H1 (cell line): ENCODE measurements around the gene LYRM4. TPM values are rescaled to one million over a fixed set of nuclear protein-coding genes. Genes with fewer than 3 reads are reported as not detected.

ENCODE experiments used
- CTCF ChIA-PET: fragments of 300-600 bp; sonication (Branson Sonifier 250); formaldehyde crosslinking; loops from one replicate; lab custom pipeline; 2021; ENCODE audit not compliant: partially characterized antibody; lab: Charles Lee
- POLR2A ChIA-PET: fragments of 300-600 bp; sonication (Branson Sonifier 250); formaldehyde crosslinking; loops from one replicate; lab custom pipeline; 2021; ENCODE audit warnings: inconsistent platforms; ENCODE audit not compliant: partially characterized antibody; lab: Charles Lee
- DNase-seq, 2 experiments: peaks; one replicate each; pipeline versions ENCODE4 v3.0.0 to v3.0.0-alpha.2; 2010 to 2022; ENCODE audit warnings: low spot score in 2 of 2, low read depth in 1 of 2, mixed read lengths in 1 of 2
- FAIRE-seq: peaks from 2 replicates; lab custom pipeline; 2011; peaks lifted over from hg19 to GRCh38; lab: Jason Lieb, UNC
- H2AFZ ChIP-seq: 2 replicates; pipeline ENCODE4 v1.8.1; 2012; ENCODE audit warnings: low read length, inconsistent platforms
- H2AK5ac ChIP-seq: 2 replicates; pipeline ENCODE4 v1.6.1; 2013; ENCODE audit warnings: low read depth, low read length
- H2BK120ac ChIP-seq: replicated peaks from 2 replicates; pipeline ENCODE3; 2013; ENCODE audit warnings: low read depth, low read length, inconsistent platforms
- H2BK12ac ChIP-seq: 2 replicates; pipeline ENCODE4 v1.6.1; 2013; ENCODE audit warnings: low read depth, low read length
- H2BK15ac ChIP-seq: 2 replicates; pipeline ENCODE4 v1.6.1; 2013; ENCODE audit warnings: low read length
- H2BK20ac ChIP-seq: 2 replicates; pipeline ENCODE4 v1.6.1; 2013; ENCODE audit warnings: low read length
- H2BK5ac ChIP-seq: 2 replicates; pipeline ENCODE4 v1.6.1; 2013; ENCODE audit warnings: low read depth, low read length
- H3K14ac ChIP-seq: 2 replicates; pipeline ENCODE4 v1.6.1; 2013; ENCODE audit warnings: inconsistent platforms; ENCODE audit not compliant: insufficient read length
- H3K18ac ChIP-seq: 2 replicates; pipeline ENCODE4 v1.6.1; 2013; ENCODE audit warnings: low read length; ENCODE audit errors: extremely low read depth
- H3K23ac ChIP-seq: 2 replicates; pipeline ENCODE4 v1.6.1; 2013; ENCODE audit warnings: inconsistent platforms; ENCODE audit not compliant: insufficient read length
- H3K23me2 ChIP-seq: 2 replicates; pipeline ENCODE4 v1.6.1; 2013; ENCODE audit warnings: low read depth, low read length
- H3K27ac ChIP-seq: 2 replicates; pipeline ENCODE4 v1.6.1; 2011; ENCODE audit warnings: low read depth, low read length, inconsistent platforms
- H3K27me3 ChIP-seq, 4 experiments: replicated peaks in 1 of 4; 1 replicate in 1 of 4; 2 replicates in 3 of 4; pipeline versions ENCODE4 v1.6.1 to v1.8.1; 2011 to 2013; ENCODE audit warnings: low read length in 3 of 4, mild to moderate bottlenecking in 3 of 4, inconsistent platforms in 2 of 4, mixed read lengths in 2 of 4, moderate library complexity in 1 of 4; ENCODE audit not compliant: control insufficient read depth in 3 of 4, insufficient read depth in 3 of 4; ENCODE audit errors: extremely low read depth in 1 of 4
- H3K36me3 ChIP-seq, 4 experiments: 2 replicates each; pipeline versions ENCODE4 v1.6.1 to v1.8.1; 2011 to 2013; ENCODE audit warnings: mild to moderate bottlenecking in 4 of 4, low read length in 3 of 4, moderate library complexity in 2 of 4, control low read depth in 1 of 4, inconsistent platforms in 1 of 4; ENCODE audit not compliant: insufficient read depth in 4 of 4, control insufficient read depth in 2 of 4
- H3K4ac ChIP-seq: replicated peaks from 2 replicates; pipeline ENCODE3; 2013; ENCODE audit warnings: low read length, low read depth, mixed read lengths, inconsistent platforms; ENCODE audit not compliant: insufficient read length
- H3K4me1 ChIP-seq, 4 experiments: replicated peaks in 1 of 4; 1 replicate in 1 of 4; 2 replicates in 3 of 4; pipeline versions ENCODE4 v1.6.1 to v1.8.1; 2011 to 2013; ENCODE audit warnings: low read length in 3 of 4, inconsistent platforms in 2 of 4, mixed read lengths in 1 of 4; ENCODE audit not compliant: insufficient read depth in 4 of 4, control insufficient read depth in 3 of 4
- H3K4me2 ChIP-seq, 2 experiments: 2 replicates each; pipeline versions ENCODE4 v1.6.1 to v1.8.1; 2011 to 2013; ENCODE audit warnings: low read depth in 2 of 2, low read length in 2 of 2, control low read depth in 1 of 2, inconsistent platforms in 1 of 2, mild to moderate bottlenecking in 1 of 2; ENCODE audit not compliant: insufficient read depth in 1 of 2
- H3K4me3 ChIP-seq, 4 experiments: fragments of 200-600, 300-600 bp in 1 of 4; sonication (generic), shearing (Covaris generic), sonication (Bioruptor Twin) in 1 of 4; 2 replicates each; pipeline versions ENCODE4 v1.5.1 to v1.8.1; 2011 to 2016; ENCODE audit warnings: low read length in 4 of 4, low read depth in 3 of 4, control low read depth in 2 of 4, inconsistent platforms in 2 of 4, mild to moderate bottlenecking in 2 of 4, mixed read lengths in 1 of 4, moderate library complexity in 1 of 4; ENCODE audit not compliant: insufficient read depth in 2 of 4; ENCODE audit errors: extremely low read depth in 1 of 4
- H3K56ac ChIP-seq: replicated peaks from 2 replicates; pipeline ENCODE3; 2013; ENCODE audit warnings: low read depth, mild to moderate bottlenecking, mixed read lengths, low read length, inconsistent platforms; ENCODE audit not compliant: insufficient read length
- H3K79me1 ChIP-seq: 2 replicates; pipeline ENCODE4 v1.6.1; 2013; ENCODE audit warnings: low read depth, low read length, control low read depth
- H3K79me2 ChIP-seq, 2 experiments: 2 replicates each; pipeline versions ENCODE4 v1.6.1 to v1.8.1; 2012 to 2013; ENCODE audit warnings: low read length in 2 of 2, mild to moderate bottlenecking in 2 of 2, inconsistent platforms in 1 of 2; ENCODE audit not compliant: insufficient read depth in 2 of 2, control insufficient read depth in 1 of 2
- H3K9ac ChIP-seq, 4 experiments: replicated peaks in 1 of 4; 1 replicate in 1 of 4; 2 replicates in 3 of 4; pipeline versions ENCODE4 v1.6.1 to v1.8.1; 2011 to 2013; ENCODE audit warnings: low read depth in 3 of 4, low read length in 3 of 4, control low read depth in 2 of 4, mild to moderate bottlenecking in 2 of 4, moderate library complexity in 2 of 4, inconsistent platforms in 1 of 4; ENCODE audit errors: extremely low read depth in 1 of 4
- H3K9me3 ChIP-seq, 2 experiments: 2 replicates each; pipeline versions ENCODE4 v1.6.1 to v1.8.1; 2012 to 2013; ENCODE audit warnings: mild to moderate bottlenecking in 2 of 2, moderate library complexity in 2 of 2, control low read depth in 1 of 2, inconsistent platforms in 1 of 2, low read depth in 1 of 2, low read length in 1 of 2, mixed read lengths in 1 of 2; ENCODE audit not compliant: insufficient read depth in 2 of 2
- H4K20me1 ChIP-seq, 2 experiments: replicated peaks in 1 of 2; 2 replicates each; pipeline versions ENCODE3 to v1.8.1; 2011 to 2013; ENCODE audit warnings: inconsistent platforms in 2 of 2, low read length in 2 of 2, mild to moderate bottlenecking in 1 of 2; ENCODE audit not compliant: insufficient read depth in 2 of 2, control insufficient read depth in 1 of 2
- H4K5ac ChIP-seq: 2 replicates; pipeline ENCODE4 v1.6.1; 2013; ENCODE audit warnings: low read length, low read depth, mixed read lengths, inconsistent platforms; ENCODE audit not compliant: insufficient read length
- H4K8ac ChIP-seq: 2 replicates; pipeline ENCODE4 v1.8.0; 2013; ENCODE audit warnings: mild to moderate bottlenecking, moderate library complexity, low read length, inconsistent platforms; ENCODE audit not compliant: insufficient read depth; ENCODE audit errors: extremely low read depth
- H4K91ac ChIP-seq: replicated peaks from 2 replicates; pipeline ENCODE3; 2013; ENCODE audit warnings: low read length, mixed read lengths, inconsistent platforms; ENCODE audit not compliant: insufficient read length
- BACH1 ChIP-seq: IDR thresholded peaks from 2 replicates; pipeline ENCODE4 v1.6.1; 2012; ENCODE audit warnings: low read length, improper control_type of control experiment
- BCL11A ChIP-seq, 2 experiments: IDR thresholded peaks; one replicate each; pipeline ENCODE4 v1.6.1; 2011; ENCODE audit warnings: low read depth in 2 of 2, low read length in 2 of 2, mild to moderate bottlenecking in 2 of 2
- CEBPB ChIP-seq: IDR thresholded peaks from 2 replicates; pipeline ENCODE4 v1.6.1; 2012; ENCODE audit warnings: low read depth, low read length
- CHD2 ChIP-seq: IDR thresholded peaks from 2 replicates; pipeline ENCODE4 v1.6.1; 2012; ENCODE audit warnings: low read length, improper control_type of control experiment
- CREB1 ChIP-seq: IDR thresholded peaks from 2 replicates; pipeline ENCODE4 v1.6.1; 2012; ENCODE audit warnings: inconsistent platforms
- KDM1A ChIP-seq: fragments of 200-600, 300-600 bp; sonication (generic); IDR thresholded peaks from 2 replicates; pipeline ENCODE4 v1.7.1; 2016; ENCODE audit warnings: mild to moderate bottlenecking, low read length, borderline replicate concordance
- NRF1 ChIP-seq: IDR thresholded peaks from 2 replicates; pipeline ENCODE4 v1.6.1; 2011; ENCODE audit warnings: mild to moderate bottlenecking, low read depth, low read length, improper control_type of control experiment
- PHF8 ChIP-seq: fragments of 200-600 bp; sonication (generic); conservative IDR thresholded peaks from 2 replicates; pipeline ENCODE4 v1.7.1; 2012; ENCODE audit warnings: low read depth, mild to moderate bottlenecking, inconsistent platforms, low read length, moderate library complexity
- SIRT6 ChIP-seq: IDR thresholded peaks from one replicate; pipeline ENCODE4 v1.7.1; 2012; ENCODE audit warnings: low read length, inconsistent platforms
- SP1 ChIP-seq: IDR thresholded peaks from 2 replicates; pipeline ENCODE4 v1.6.1; 2011; ENCODE audit warnings: low read depth, low read length
- TAF1 ChIP-seq: IDR thresholded peaks from 2 replicates; pipeline ENCODE4 v1.6.1; 2011; ENCODE audit warnings: mild to moderate bottlenecking, low read depth, low read length
- TBP ChIP-seq: IDR thresholded peaks from 2 replicates; pipeline ENCODE4 v1.6.1; 2011; ENCODE audit warnings: low read depth, low read length, improper control_type of control experiment
- TCF12 ChIP-seq: IDR thresholded peaks from 2 replicates; pipeline ENCODE4 v1.6.1; 2011; ENCODE audit warnings: low read depth, mild to moderate bottlenecking, low read length
- YY1 ChIP-seq: IDR thresholded peaks from 2 replicates; pipeline ENCODE4 v1.6.1; 2011; ENCODE audit warnings: low read depth, mild to moderate bottlenecking, low read length
- WGBS, 2 experiments: shearing (Covaris generic) in 1 of 2; methylation state at CpG; one replicate each; pipeline versions ENCODE4 v1.1.6 to v1.1.7; 2013 to 2015; ENCODE audit warnings: low lambda C conversion rate in 2 of 2, mixed read lengths in 2 of 2, inconsistent platforms in 1 of 2, low coverage in 1 of 2, missing lambda C conversion rate in 1 of 2; ENCODE audit not compliant: insufficient replicate concordance in 2 of 2, insufficient coverage in 1 of 2, insufficient read length in 1 of 2; ENCODE audit errors: extremely low coverage in 1 of 2, missing lambda C conversion rate in 1 of 2; 5-methylcytosine and 5-hydroxymethylcytosine counted together
- polyA plus RNA-seq, 7 experiments: library from polyadenylated mRNA; depleted of rRNA in 3 of 7; stranded (reverse) in 5 of 7; unstranded in 2 of 7; fragments of >200 nt in 5 of 7; fragments of 200-250 nt in 2 of 7; gene quantifications; 1 replicate in 5 of 7; 2 replicates in 1 of 7; 4 replicates in 1 of 7; pipeline versions ENCODE4 v1.2.1 to v1.2.3, GENCODE V29; 2011 to 2013; ENCODE audit warnings: missing spikeins in 2 of 7, mixed read lengths in 2 of 7
- total RNA-seq: library from RNA; stranded (reverse); fragmentation: NEBNext Ultra II Directional; extraction: Animal tissue kit (Norgen Biotek cat#: 25700); gene quantifications from 2 replicates; pipeline ENCODE4 v1.2.1, GENCODE V29; 2021
- TF ChIP-seq, protein P1 (sequence below): IDR thresholded peaks from 2 replicates; pipeline ENCODE4 v1.6.1; 2012; ENCODE audit warnings: inconsistent platforms
- TF ChIP-seq, protein P2 (sequence below): IDR thresholded peaks from 2 replicates; pipeline ENCODE4 v1.6.1; 2012; ENCODE audit warnings: inconsistent platforms

LYRM4 gene
- total and polyA plus RNA-seq, 2 of the 8 experiments (the other 6 are each of a cell fraction or from before 2014, with no cell fraction given) = 56.6 to 62.8 TPM

DNA sequence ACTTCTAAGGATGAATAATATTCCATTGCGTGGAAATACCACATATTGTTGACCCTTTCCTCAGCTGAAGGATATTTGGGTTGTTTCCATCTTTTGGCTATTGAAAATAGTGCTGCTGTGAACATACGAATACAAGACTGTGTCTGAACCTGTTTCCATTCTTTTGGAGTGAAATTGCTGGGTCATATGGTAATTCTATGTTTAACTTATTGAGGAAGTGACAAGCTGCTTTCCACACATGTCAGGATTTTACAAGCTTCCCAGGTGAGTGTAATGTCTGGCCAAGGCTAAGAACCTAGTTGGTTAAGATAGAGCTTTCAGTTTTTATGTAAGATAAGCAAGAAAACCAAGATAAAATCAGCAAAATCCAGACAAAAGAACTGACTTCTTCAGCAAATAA lies 126.8 kb downstream of the LYRM4 start:
- FAIRE-seq (no peak), DNase-seq (no peak)
- no peak overlapping the region for H2AK5ac ChIP-seq
- H3K9ac ChIP-seq = no peak overlapping the region
- H4K8ac ChIP-seq = no peak overlapping the region
- H3K18ac ChIP-seq = no peak overlapping the region
- H3K4me2 ChIP-seq = no peak overlapping the region
- no peak overlapping the region for H3K23ac ChIP-seq
- H3K27me3 ChIP-seq = no peaks in the 10 kb centered on the region
- H3K23me2 ChIP-seq = no peaks in the 10 kb centered on the region
- no peak overlapping the region for H4K91ac ChIP-seq
- no peak overlapping the region for H2BK20ac ChIP-seq
- H3K4me1 ChIP-seq = peaks cover 0 to 17% (median 11%) of the 10 kb centered on the region in 4 experiments; a peak in 4 of 7 replicates
- no peak overlapping the region for H2BK12ac ChIP-seq
- H3K79me1 ChIP-seq = no peaks in the 10 kb centered on the region
- H3K4me3 ChIP-seq = no peak overlapping the region
- H2BK120ac ChIP-seq = no peak overlapping the region
- no peak overlapping the region for H3K56ac ChIP-seq
- H3K14ac ChIP-seq = no peak overlapping the region
- no peaks in the 10 kb centered on the region for H3K36me3 ChIP-seq
- POLR2A ChIA-PET = no interaction called here
- CTCF ChIA-PET = interaction anchor here (0.8 to 1.3 kb wide), 5 partner anchors 9 to 337 kb away, joined by 3 to 8 read pairs (median 5); partner anchors contain the start of gene PPP1R3G
- H2BK15ac ChIP-seq = no peak overlapping the region
- H4K20me1 ChIP-seq = peaks cover 0 to 2% of the 10 kb centered on the region in 2 experiments
- H3K9me3 ChIP-seq = no peaks in the 10 kb centered on the region
- H3K79me2 ChIP-seq = no peaks in the 10 kb centered on the region
- H3K27ac ChIP-seq = no peak overlapping the region
- 94% methylated on average over 2 of the region's 2 CpGs; no CpG with 5 or more reads in 1 of the 2 experiments for whole genome bisulfite sequencing, 2 experiments
- H2BK5ac ChIP-seq = no peak overlapping the region
- no peak overlapping the region for H2AFZ ChIP-seq
- no peak overlapping the region for H4K5ac ChIP-seq
- H3K4ac ChIP-seq = no peak overlapping the region
- TF ChIP-seq SIRT6 (no peak), NRF1 (no peak), CEBPB (no peak), BACH1 (no peak), TBP (no peak), BCL11A (IDR thresholded peaks at IDR 0.05; ENCODE audit: low read depth in 2 of 2, low read length in 2 of 2) (no peak), SP1 (no peak), CHD2 (no peak), TAF1 (no peak), YY1 (no peak), KDM1A (no peak), CREB1 (no peak), PHF8 (no peak), TCF12 (no peak)
- TF ChIP-seq, protein P1, sequence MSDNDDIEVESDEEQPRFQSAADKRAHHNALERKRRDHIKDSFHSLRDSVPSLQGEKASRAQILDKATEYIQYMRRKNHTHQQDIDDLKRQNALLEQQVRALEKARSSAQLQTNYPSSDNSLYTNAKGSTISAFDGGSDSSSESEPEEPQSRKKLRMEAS = no peak
- TF ChIP-seq, protein P2, sequence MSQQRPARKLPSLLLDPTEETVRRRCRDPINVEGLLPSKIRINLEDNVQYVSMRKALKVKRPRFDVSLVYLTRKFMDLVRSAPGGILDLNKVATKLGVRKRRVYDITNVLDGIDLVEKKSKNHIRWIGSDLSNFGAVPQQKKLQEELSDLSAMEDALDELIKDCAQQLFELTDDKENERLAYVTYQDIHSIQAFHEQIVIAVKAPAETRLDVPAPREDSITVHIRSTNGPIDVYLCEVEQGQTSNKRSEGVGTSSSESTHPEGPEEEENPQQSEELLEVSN = no peak
